Lung (tissue), 16 donors: ENCODE results near the gene C1orf116. TPM values are rescaled to one million over a fixed set of nuclear protein-coding genes. Genes with fewer than 3 reads are reported as not detected.

ENCODE experiments used
- ATAC-seq: fragments of 200-7000 bp; cut with Tn5 transposase; one replicate; pipeline ENCODE4 v1.9.1; 2020; ENCODE audit warnings: moderate number of reproducible peaks; ENCODE audit not compliant: insufficient read depth, low FRiP score
- DNase-seq, 3 donors: peaks; one replicate each; pipeline ENCODE4 v3.0.0-alpha.2; 2013 to 2017
- H3K27ac ChIP-seq, 2 donors: one replicate each; pipeline ENCODE4 v1.5.1; 2013; ENCODE audit warnings: mild to moderate bottlenecking in 2 of 2, moderate library complexity in 2 of 2, control low read depth in 1 of 2, inconsistent platforms in 1 of 2, low read depth in 1 of 2, low read length in 1 of 2
- H3K27me3 ChIP-seq, 3 donors: one replicate each; pipeline ENCODE4 v1.5.1; 2013; ENCODE audit warnings: low read length in 2 of 3; ENCODE audit not compliant: control insufficient read depth in 3 of 3, insufficient read depth in 3 of 3
- H3K36me3 ChIP-seq, 4 donors: one replicate each; pipeline ENCODE4 v1.5.1; 2013; ENCODE audit warnings: low read length in 4 of 4, mild to moderate bottlenecking in 1 of 4, moderate library complexity in 1 of 4; ENCODE audit not compliant: control insufficient read depth in 4 of 4, insufficient read depth in 4 of 4
- H3K4me1 ChIP-seq, 5 donors: one replicate each; pipeline ENCODE4 v1.5.1; 2013; ENCODE audit warnings: low read length in 5 of 5, mild to moderate bottlenecking in 2 of 5, moderate library complexity in 1 of 5; ENCODE audit not compliant: control insufficient read depth in 5 of 5, insufficient read depth in 5 of 5
- H3K4me3 ChIP-seq: one replicate; pipeline ENCODE4 v1.5.1; 2013; ENCODE audit warnings: mild to moderate bottlenecking, control low read depth, moderate library complexity
- H3K9ac ChIP-seq, 2 donors: one replicate each; pipeline ENCODE4 v1.5.1; 2013; ENCODE audit warnings: low read length in 2 of 2, control low read depth in 1 of 2; ENCODE audit not compliant: insufficient read depth in 1 of 2
- H3K9me3 ChIP-seq, 4 donors: one replicate each; pipeline ENCODE4 v1.5.1; 2013; ENCODE audit warnings: low read length in 3 of 4, mild to moderate bottlenecking in 1 of 4, moderate library complexity in 1 of 4; ENCODE audit not compliant: control insufficient read depth in 4 of 4, insufficient read depth in 3 of 4
- CTCF ChIP-seq: IDR thresholded peaks from 2 replicates; pipeline ENCODE4 v1.5.1; 2012; ENCODE audit warnings: mild to moderate bottlenecking; ENCODE audit errors: control extremely low read depth, extremely low read depth
- WGBS, 2 donors: extraction: QIAGEN DNeasy Blood & Tissue Kit; methylation state at CpG; one replicate each; pipeline ENCODE4 v1.1.7; 2013; 5-methylcytosine and 5-hydroxymethylcytosine counted together
- long read RNA-seq, 5 donors: transcript quantifications; one replicate each; lab custom pipeline, GENCODE V29; 2026
- polyA plus RNA-seq, 2 donors: library from polyadenylated mRNA; stranded (reverse); fragments of 200-250 nt; gene quantifications; one replicate each; pipeline ENCODE4 v1.2.1, GENCODE V29; 2013
- total RNA-seq, 2 donors: library from RNA; depleted of rRNA in 1 of 2; stranded (reverse); fragments of >200 nt in 1 of 2; gene quantifications; one replicate each; pipeline ENCODE4 v1.2.1, GENCODE V29; 2014 to 2021
- donor health status: control.
- donor health status: control.
- donor health status: Bipolar disorder and iron deficiency.
- donor health status: healthy.
- donor health status: DM: yes; HTN: yes; CAD: no.

Gene C1orf116
- total RNA-seq (100 to 1,000 TPM; 123 to 130 TPM), polyA plus RNA-seq (10 to 100 TPM; 27.7 to 59.9 TPM)
- long read RNA-seq, donor 1, full-length matches to known transcripts = 14 of 27 reads
- long read RNA-seq, donor 1, partial matches to known transcripts = 13 of 27 reads
- long read RNA-seq, donor 1, other reads (novel, unspliced or antisense) = 0 of 27 reads
- long read RNA-seq, donor 2, full-length matches to known transcripts = 8 of 18 reads
- long read RNA-seq, donor 2, partial matches to known transcripts = 10 of 18 reads
- long read RNA-seq, donor 2, other reads (novel, unspliced or antisense) = 0 of 18 reads
- long read RNA-seq, donor 3, full-length matches to known transcripts = 15 of 21 reads
- long read RNA-seq, donor 3, partial matches to known transcripts = 6 of 21 reads
- long read RNA-seq, donor 3, other reads (novel, unspliced or antisense) = 0 of 21 reads
- long read RNA-seq, donor 4, full-length matches to known transcripts = 5 of 5 reads
- long read RNA-seq, donor 4, partial matches to known transcripts = 0 of 5 reads
- long read RNA-seq, donor 4, other reads (novel, unspliced or antisense) = 0 of 5 reads
- long read RNA-seq, donor 5, full-length matches to known transcripts = 26 of 32 reads
- long read RNA-seq, donor 5, partial matches to known transcripts = 6 of 32 reads
- long read RNA-seq, donor 5, other reads (novel, unspliced or antisense) = 0 of 32 reads

DNA sequence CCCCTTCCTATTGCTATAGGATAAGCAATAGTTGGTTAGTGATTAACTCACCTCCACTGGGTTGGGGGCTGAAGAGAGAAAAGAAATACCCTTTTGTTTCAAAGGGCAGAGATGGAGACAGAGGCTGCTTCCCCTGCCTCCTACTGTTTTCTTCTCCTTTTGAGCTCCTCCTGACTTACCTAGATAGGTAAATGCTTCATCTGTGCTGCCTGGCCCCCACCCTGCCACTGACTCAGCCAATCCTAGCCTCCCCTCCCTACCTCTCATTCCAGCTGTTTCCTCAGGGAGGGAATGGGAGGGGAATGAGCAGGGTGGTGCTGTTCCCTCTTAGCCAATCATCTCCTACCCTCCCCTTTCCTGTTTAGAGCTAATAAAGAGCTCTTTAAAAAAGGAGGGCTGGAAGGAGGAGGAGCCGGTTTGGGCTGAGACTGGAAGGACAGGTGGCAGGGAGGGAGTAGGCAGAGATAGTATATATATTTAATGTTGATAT lies at the start of gene C1orf116:
Gene C1orf116, minus strand, starts transcription at position 229 of the 490 bp plus-strand sequence. CDS start 5,158 bp downstream, outside the sequence.
- peak within 1 kb of the TSS; percentile 53 for H3K4me3 ChIP-seq
- H3K9ac ChIP-seq = peak within 1 kb of the TSS in 1 of 2 donors; percentile 65
- peak; percentile 80 for ATAC-seq
- no peaks in the 10 kb centered on the region for H3K36me3 ChIP-seq
- WGBS, 2 donors = 7% methylated on average over 1 of the region's 1 CpG
- DNase-seq = peak; percentile 52 to 83 (median 55)
- peak within 1 kb of the TSS in 1 of 2 donors; percentile 93 for H3K27ac ChIP-seq
- H3K27me3 ChIP-seq = no peaks in the 10 kb centered on the region
- TF ChIP-seq CTCF = no peak
- H3K9me3 ChIP-seq = peaks cover 0 to 1% (median 0%) of the 10 kb centered on the region in 4 donors
- H3K4me1 ChIP-seq = peaks cover 0 to 4% (median 0%) of the 10 kb centered on the region in 5 donors

DNA sequence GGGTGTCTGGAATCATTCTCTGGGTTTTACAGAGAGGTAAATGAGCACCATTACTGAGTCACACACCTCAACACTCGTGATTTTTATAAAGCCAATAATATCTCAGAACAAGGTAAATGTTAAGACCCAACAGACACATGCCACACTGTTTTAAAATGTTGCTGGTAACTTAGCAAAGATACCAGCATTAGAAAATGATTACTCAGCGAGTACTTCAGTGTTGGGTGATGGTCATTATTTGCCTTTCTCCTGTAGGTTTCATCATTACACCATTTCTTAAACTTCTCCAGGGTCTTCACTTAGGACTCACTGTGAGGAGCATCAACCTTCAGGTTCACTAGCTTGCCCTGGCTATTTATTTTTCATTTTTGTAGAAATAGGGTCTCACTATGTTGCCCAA lies 49.2 kb upstream of the C1orf116 start:
- peaks cover 0 to 8% (median 3%) of the 10 kb centered on the region in 4 donors for H3K36me3 ChIP-seq
- DNase-seq (no peak), ATAC-seq (no peak)
- H3K9ac ChIP-seq = no peak overlapping the region
- H3K9me3 ChIP-seq = no peaks in the 10 kb centered on the region
- no peaks in the 10 kb centered on the region for H3K27me3 ChIP-seq
- no peak for TF ChIP-seq CTCF
- peaks cover 0 to 5% (median 0%) of the 10 kb centered on the region in 5 donors for H3K4me1 ChIP-seq
- no peak overlapping the region for H3K4me3 ChIP-seq
- peak overlapping the region in 1 of 2 donors; percentile 6 for H3K27ac ChIP-seq
- WGBS, 2 donors = 86 to 95% methylated on average over 2 of the region's 2 CpGs

DNA sequence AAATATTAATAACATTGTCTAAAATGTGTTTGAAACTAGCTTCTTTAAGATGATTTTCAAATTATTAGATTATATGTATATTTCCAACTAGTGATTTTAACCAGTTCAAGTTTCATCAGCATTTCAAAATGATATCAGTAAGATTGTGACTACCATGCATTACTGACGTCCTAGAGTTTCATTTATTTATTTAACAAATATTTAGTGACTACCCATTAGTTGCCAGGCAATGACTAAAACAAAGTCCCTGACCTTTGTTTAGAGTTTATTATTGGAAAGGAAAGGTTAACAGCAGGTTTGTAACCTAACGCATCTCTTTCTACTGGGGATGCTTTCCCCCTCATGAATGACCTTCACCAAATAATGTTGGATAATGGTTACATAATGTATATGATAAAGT lies 48.5 kb upstream of the C1orf116 start:
- H3K36me3 ChIP-seq = peaks cover 0 to 8% (median 3%) of the 10 kb centered on the region in 4 donors
- WGBS, 2 donors = 58 to 75% methylated on average over 2 of the region's 2 CpGs
- no peak overlapping the region for H3K4me3 ChIP-seq
- peaks cover 0 to 9% (median 0%) of the 10 kb centered on the region in 5 donors for H3K4me1 ChIP-seq
- TF ChIP-seq CTCF = no peak
- H3K9ac ChIP-seq = no peak overlapping the region
- ATAC-seq (no peak), DNase-seq (no peak)
- H3K27ac ChIP-seq = no peak overlapping the region
- H3K27me3 ChIP-seq = no peaks in the 10 kb centered on the region
- H3K9me3 ChIP-seq = no peaks in the 10 kb centered on the region
